HUES48 (cell line): ENCODE data around the gene GPANK1.

Experiments used
- H3K27ac ChIP-seq: one replicate; pipeline ENCODE4 v1.7.0; 2013; ENCODE audit warnings: low read depth, low read length, inconsistent platforms
- H3K27me3 ChIP-seq: 2 replicates; pipeline ENCODE4 v1.6.1; 2013; ENCODE audit warnings: mild to moderate bottlenecking, low read length; ENCODE audit not compliant: control insufficient read depth, insufficient read depth
- H3K36me3 ChIP-seq: 2 replicates; pipeline ENCODE4 v1.6.1; 2013; ENCODE audit warnings: low read length; ENCODE audit not compliant: control insufficient read depth, insufficient read depth
- H3K4me1 ChIP-seq: 2 replicates; pipeline ENCODE4 v1.6.1; 2013; ENCODE audit warnings: mild to moderate bottlenecking, low read length; ENCODE audit not compliant: control insufficient read depth, insufficient read depth
- H3K4me3 ChIP-seq: 2 replicates; pipeline ENCODE4 v1.5.1; 2013; ENCODE audit warnings: mild to moderate bottlenecking, low read depth, low read length
- H3K9ac ChIP-seq: 2 replicates; pipeline ENCODE4 v1.6.1; 2013; ENCODE audit warnings: mild to moderate bottlenecking, low read depth, low read length, moderate library complexity
- H3K9me3 ChIP-seq: 2 replicates; pipeline ENCODE4 v1.6.1; 2013; ENCODE audit warnings: low read length; ENCODE audit not compliant: control insufficient read depth, insufficient read depth

Gene GPANK1

GRCh38 chr6:31690231-31691077 is 25.7 kb upstream of the GPANK1 start:
- Histone ChIP-seq H3K9ac (no peak overlapping the region), H3K36me3 (peaks cover 90% of the 10 kb centered on the region), H3K9me3 (no peaks in the 10 kb centered on the region), H3K27ac (peak overlapping the region; percentile 59), H3K27me3 (no peaks in the 10 kb centered on the region), H3K4me3 (no peak overlapping the region), H3K4me1 (peaks cover 4% of the 10 kb centered on the region; the same call in 1 of the 2 replicates)

- Histone ChIP-seq H3K27ac (peak overlapping the region; percentile 14), H3K9ac (no peak overlapping the region), H3K9me3 (no peaks in the 10 kb centered on the region), H3K36me3 (peaks cover 82% of the 10 kb centered on the region), H3K4me1 (peaks cover 4% of the 10 kb centered on the region; the same call in 1 of the 2 replicates), H3K27me3 (no peaks in the 10 kb centered on the region), H3K4me3 (no peak overlapping the region)
Observed at GRCh38 chr6:31689249-31690110, 24.7 kb upstream of the GPANK1 start.

GRCh38 chr6:31687860-31688693 is 23.3 kb upstream of the GPANK1 start:
- H3K4me3 ChIP-seq, result no peak overlapping the region
- no peaks in the 10 kb centered on the region for H3K27me3 ChIP-seq
- no peak overlapping the region for H3K27ac ChIP-seq
- H3K9ac ChIP-seq, result no peak overlapping the region
- H3K9me3 ChIP-seq, result no peaks in the 10 kb centered on the region
- H3K4me1 ChIP-seq, result peaks cover 7% of the 10 kb centered on the region; the same call in 1 of the 2 replicates
- H3K36me3 ChIP-seq, result peaks cover 71% of the 10 kb centered on the region

- H3K9me3 ChIP-seq, result no peaks in the 10 kb centered on the region
- no peak overlapping the region for H3K9ac ChIP-seq
- H3K36me3 ChIP-seq, result peaks cover 64% of the 10 kb centered on the region
- H3K27ac ChIP-seq, result no peak overlapping the region
- peaks cover under 1% of the 10 kb centered on the region for H3K27me3 ChIP-seq
- H3K4me3 ChIP-seq, result no peak overlapping the region
- peaks cover 7% of the 10 kb centered on the region; the same call in 1 of the 2 replicates for H3K4me1 ChIP-seq
Observed at GRCh38 chr6:31687321-31687720, 22.5 kb upstream of the GPANK1 start.

- H3K9ac ChIP-seq, result no peak overlapping the region
- H3K4me1 ChIP-seq, result peaks cover 7% of the 10 kb centered on the region; the same call in 1 of the 2 replicates
- H3K9me3 ChIP-seq, result no peaks in the 10 kb centered on the region
- H3K36me3 ChIP-seq, result peaks cover 58% of the 10 kb centered on the region
- no peak overlapping the region for H3K4me3 ChIP-seq
- peaks cover 9% of the 10 kb centered on the region for H3K27me3 ChIP-seq
- H3K27ac ChIP-seq, result no peak overlapping the region
Observed at GRCh38 chr6:31686483-31686882, 21.7 kb upstream of the GPANK1 start.

- Histone ChIP-seq H3K4me3 (peak overlapping the region; percentile 60), H3K36me3 (peaks cover 29% of the 10 kb centered on the region), H3K9me3 (no peaks in the 10 kb centered on the region), H3K4me1 (peaks cover 10% of the 10 kb centered on the region; the same call in 1 of the 2 replicates), H3K27ac (no peak overlapping the region), H3K27me3 (peaks cover 17% of the 10 kb centered on the region), H3K9ac (no peak overlapping the region)
Observed at GRCh38 chr6:31683591-31683990, 18.8 kb upstream of the GPANK1 start.

- Histone ChIP-seq H3K27ac (no peak overlapping the region), H3K27me3 (peaks cover 17% of the 10 kb centered on the region), H3K9me3 (no peaks in the 10 kb centered on the region), H3K9ac (no peak overlapping the region), H3K4me1 (peaks cover 6% of the 10 kb centered on the region; the same call in 1 of the 2 replicates), H3K36me3 (peaks cover 5% of the 10 kb centered on the region; the same call in 1 of the 2 replicates), H3K4me3 (peak overlapping the region; percentile 51)
Observed at GRCh38 chr6:31681135-31681671, 16.4 kb upstream of the GPANK1 start.

- H3K9ac ChIP-seq, result no peak within 1 kb of the TSS
Observed at GRCh38 chr6:31680226-31681134, 15.7 kb upstream of the GPANK1 start, which contains the start of gene LY6G5C. TSS of gene LY6G5C (minus strand) at chr6:31681067. CDS start at chr6:31680373, 694 bp downstream.

GRCh38 chr6:31677955-31678354 is 13.2 kb upstream of the GPANK1 start:
- Histone ChIP-seq H3K9ac (0 out of 2 replicates have a peak overlapping the region, but pooled peaks have one; percentile 23), H3K4me3 (no peak overlapping the region), H3K4me1 (0 out of 2 replicates have a peak, but pooled peaks cover 3% of the 10 kb centered on the region), H3K27ac (no peak overlapping the region), H3K9me3 (no peaks in the 10 kb centered on the region), H3K27me3 (peaks cover 17% of the 10 kb centered on the region), H3K36me3 (peaks cover 4% of the 10 kb centered on the region; the same call in 1 of the 2 replicates)

More at GRCh38 chr6:31680226-31681134, 15.7 kb upstream of the GPANK1 start, which contains the start of gene LY6G5C:
- no peaks in the 10 kb centered on the region; the same call in 1 of the 2 replicates for H3K36me3 ChIP-seq
- peaks cover 17% of the 10 kb centered on the region for H3K27me3 ChIP-seq
- H3K27ac ChIP-seq, result no peak within 1 kb of the TSS
- peaks cover 6% of the 10 kb centered on the region; the same call in 1 of the 2 replicates for H3K4me1 ChIP-seq
- H3K9me3 ChIP-seq, result no peaks in the 10 kb centered on the region
- peak within 1 kb of the TSS; percentile 51 for H3K4me3 ChIP-seq
